H9 (cell line): ENCODE data around the gene HOXC10. TPM values are rescaled to one million over a fixed set of nuclear protein-coding genes. Genes with fewer than 3 reads are reported as not detected.

Experiments used
- DNase-seq: peaks from one replicate; pipeline ENCODE4 v3.0.0-alpha.2; 2017
- H2AFZ ChIP-seq: one replicate; pipeline ENCODE4 v1.6.1; 2013; ENCODE audit warnings: mild to moderate bottlenecking, low read length, control low read depth, moderate library complexity
- H2AK5ac ChIP-seq: 2 replicates; pipeline ENCODE4 v1.6.1; 2013; ENCODE audit warnings: low read length, control low read depth, mixed read lengths; ENCODE audit not compliant: insufficient read length
- H2BK120ac ChIP-seq: one replicate; pipeline ENCODE4 v1.6.1; 2013; ENCODE audit warnings: low read depth, mild to moderate bottlenecking, low read length, control low read depth, inconsistent platforms; ENCODE audit not compliant: poor library complexity, severe bottlenecking
- H2BK12ac ChIP-seq: 2 replicates; pipeline ENCODE4 v1.6.1; 2013; ENCODE audit warnings: low read length, control low read depth, mixed read lengths, low read depth; ENCODE audit not compliant: insufficient read length
- H2BK15ac ChIP-seq: 2 replicates; pipeline ENCODE4 v1.6.1; 2013; ENCODE audit warnings: low read depth, low read length, control low read depth
- H2BK20ac ChIP-seq: one replicate; pipeline ENCODE4 v1.6.1; 2013; ENCODE audit warnings: low read depth, mild to moderate bottlenecking, low read length, control low read depth, inconsistent platforms; ENCODE audit not compliant: poor library complexity, severe bottlenecking
- H2BK5ac ChIP-seq: 2 replicates; pipeline ENCODE4 v1.6.1; 2013; ENCODE audit warnings: low read length, control low read depth, mixed read lengths; ENCODE audit not compliant: insufficient read length
- H3K14ac ChIP-seq: 2 replicates; pipeline ENCODE4 v1.6.1; 2013; ENCODE audit warnings: low read length, control low read depth; ENCODE audit not compliant: insufficient read depth
- H3K18ac ChIP-seq: 2 replicates; pipeline ENCODE4 v1.6.1; 2013; ENCODE audit warnings: low read depth, mild to moderate bottlenecking, mixed read lengths, low read length, control low read depth; ENCODE audit not compliant: insufficient read length
- H3K23ac ChIP-seq: 2 replicates; pipeline ENCODE4 v1.6.1; 2013; ENCODE audit warnings: low read length, control low read depth, mixed read lengths, low read depth; ENCODE audit not compliant: insufficient read length
- H3K23me2 ChIP-seq: 2 replicates; pipeline ENCODE4 v1.6.1; 2013; ENCODE audit warnings: low read depth, mild to moderate bottlenecking, mixed read lengths, low read length, control low read depth; ENCODE audit not compliant: insufficient read length, poor library complexity, severe bottlenecking
- H3K27ac ChIP-seq: 2 replicates; pipeline ENCODE4 v1.5.1; 2013; ENCODE audit warnings: low read length, control low read depth, mixed read lengths, low read depth; ENCODE audit not compliant: insufficient read length
- H3K27me3 ChIP-seq: 2 replicates; pipeline ENCODE4 v1.6.1; 2013; ENCODE audit warnings: low read length, control low read depth, inconsistent platforms; ENCODE audit not compliant: insufficient read depth
- H3K4ac ChIP-seq: 2 replicates; pipeline ENCODE4 v1.6.1; 2013; ENCODE audit warnings: low read depth, mild to moderate bottlenecking, control low read depth, inconsistent platforms, low read length, moderate library complexity
- H3K4me1 ChIP-seq: 2 replicates; pipeline ENCODE4 v1.6.1; 2013; ENCODE audit warnings: low read length, control low read depth, inconsistent platforms; ENCODE audit not compliant: insufficient read depth
- H3K4me2 ChIP-seq: 2 replicates; pipeline ENCODE4 v1.6.1; 2013; ENCODE audit warnings: low read length, control low read depth, mixed read lengths; ENCODE audit not compliant: insufficient read length, insufficient read depth
- H3K56ac ChIP-seq: 2 replicates; pipeline ENCODE4 v1.6.1; 2013; ENCODE audit warnings: low read depth, mild to moderate bottlenecking, mixed read lengths, low read length, control low read depth; ENCODE audit not compliant: insufficient read length
- H3K79me1 ChIP-seq: 2 replicates; pipeline ENCODE4 v1.6.1; 2013; ENCODE audit warnings: low read depth, mild to moderate bottlenecking, moderate library complexity, low read length, control low read depth, inconsistent platforms; ENCODE audit not compliant: insufficient read depth, poor library complexity, severe bottlenecking
- H3K79me2 ChIP-seq: 2 replicates; pipeline ENCODE4 v1.6.1; 2013; ENCODE audit warnings: low read length, control low read depth, inconsistent platforms; ENCODE audit not compliant: insufficient read depth
- H3K9ac ChIP-seq: 2 replicates; pipeline ENCODE4 v1.6.1; 2013; ENCODE audit warnings: low read length, control low read depth, mixed read lengths; ENCODE audit not compliant: insufficient read length; ENCODE audit errors: extremely low read depth
- H3K9me3 ChIP-seq: one replicate; pipeline ENCODE4 v1.6.1; 2013; ENCODE audit warnings: low read depth, low read length, inconsistent platforms; ENCODE audit not compliant: control insufficient read depth
- H3T11ph ChIP-seq: one replicate; pipeline ENCODE4 v1.6.1; 2013; ENCODE audit warnings: mild to moderate bottlenecking, low read length, control low read depth, inconsistent platforms
- H4K20me1 ChIP-seq: one replicate; pipeline ENCODE4 v1.6.1; 2013; ENCODE audit not compliant: control insufficient read depth, insufficient read length, insufficient read depth
- H4K5ac ChIP-seq: 2 replicates; pipeline ENCODE4 v1.6.1; 2013; ENCODE audit warnings: low read depth, mild to moderate bottlenecking, mixed read lengths, low read length, control low read depth; ENCODE audit not compliant: insufficient read length
- H4K8ac ChIP-seq: replicated peaks from 2 replicates; pipeline ENCODE4 v1.6.1; 2013; ENCODE audit warnings: low read length, control low read depth, mixed read lengths, low read depth; ENCODE audit not compliant: insufficient read length
- H4K91ac ChIP-seq: 2 replicates; pipeline ENCODE4 v1.6.1; 2013; ENCODE audit warnings: low read depth, mild to moderate bottlenecking, moderate library complexity, mixed read lengths, low read length, control low read depth; ENCODE audit not compliant: insufficient read length
- H3K27ac Mint-ChIP-seq, 3 experiments: 2 replicates in 2 of 3; 3 replicates in 1 of 3; pipeline ENCODE4 v1.8.0; 2020 to 2021; ENCODE audit warnings: mixed read lengths in 3 of 3, mild to moderate bottlenecking in 1 of 3, moderate library complexity in 1 of 3
- H3K27me3 Mint-ChIP-seq: 2 replicates; pipeline ENCODE4 v1.8.0; 2021; ENCODE audit warnings: low read depth, mild to moderate bottlenecking, moderate library complexity, mixed read lengths
- H3K36me3 Mint-ChIP-seq, 3 experiments: 2 replicates in 2 of 3; 3 replicates in 1 of 3; pipeline ENCODE4 v1.8.0; 2020 to 2021; ENCODE audit warnings: low read depth in 3 of 3, mixed read lengths in 3 of 3; ENCODE audit not compliant: insufficient read depth in 1 of 3
- H3K4me1 Mint-ChIP-seq, 2 experiments: 2 replicates each; pipeline ENCODE4 v1.8.0; 2020; ENCODE audit warnings: mixed read lengths in 2 of 2
- H3K4me3 Mint-ChIP-seq, 2 experiments: 2 replicates in 1 of 2; 3 replicates in 1 of 2; pipeline ENCODE4 v1.8.0; 2020 to 2021; ENCODE audit warnings: mild to moderate bottlenecking in 2 of 2, mixed read lengths in 2 of 2, moderate library complexity in 1 of 2
- H3K9me3 Mint-ChIP-seq, 2 experiments: 2 replicates in 1 of 2; 3 replicates in 1 of 2; pipeline ENCODE4 v1.8.0; 2020; ENCODE audit warnings: mild to moderate bottlenecking in 2 of 2, mixed read lengths in 2 of 2, moderate library complexity in 1 of 2
- CTCF ChIP-seq: fragments of 200-600 bp; sonication (generic); conservative IDR thresholded peaks from 3 replicates; pipeline ENCODE4 v1.8.0; 2021; ENCODE audit warnings: antibody characterized with exemption, mild to moderate bottlenecking
- WGBS: extraction: QIAGEN DNeasy Blood & Tissue Kit; methylation state at CpG from one replicate; pipeline ENCODE4 v1.1.7; 2013; ENCODE audit warnings: missing lambda C conversion rate, low lambda C conversion rate, mixed read lengths; ENCODE audit not compliant: insufficient read length; ENCODE audit errors: extremely low coverage; 5-methylcytosine and 5-hydroxymethylcytosine counted together
- total RNA-seq: library from RNA; stranded (reverse); gene quantifications from 2 replicates; pipeline ENCODE4 v1.2.1, GENCODE V29; 2021

The HOXC10 gene
- total RNA-seq, 1 experiment from 2014 or later, result not detected

DNA sequence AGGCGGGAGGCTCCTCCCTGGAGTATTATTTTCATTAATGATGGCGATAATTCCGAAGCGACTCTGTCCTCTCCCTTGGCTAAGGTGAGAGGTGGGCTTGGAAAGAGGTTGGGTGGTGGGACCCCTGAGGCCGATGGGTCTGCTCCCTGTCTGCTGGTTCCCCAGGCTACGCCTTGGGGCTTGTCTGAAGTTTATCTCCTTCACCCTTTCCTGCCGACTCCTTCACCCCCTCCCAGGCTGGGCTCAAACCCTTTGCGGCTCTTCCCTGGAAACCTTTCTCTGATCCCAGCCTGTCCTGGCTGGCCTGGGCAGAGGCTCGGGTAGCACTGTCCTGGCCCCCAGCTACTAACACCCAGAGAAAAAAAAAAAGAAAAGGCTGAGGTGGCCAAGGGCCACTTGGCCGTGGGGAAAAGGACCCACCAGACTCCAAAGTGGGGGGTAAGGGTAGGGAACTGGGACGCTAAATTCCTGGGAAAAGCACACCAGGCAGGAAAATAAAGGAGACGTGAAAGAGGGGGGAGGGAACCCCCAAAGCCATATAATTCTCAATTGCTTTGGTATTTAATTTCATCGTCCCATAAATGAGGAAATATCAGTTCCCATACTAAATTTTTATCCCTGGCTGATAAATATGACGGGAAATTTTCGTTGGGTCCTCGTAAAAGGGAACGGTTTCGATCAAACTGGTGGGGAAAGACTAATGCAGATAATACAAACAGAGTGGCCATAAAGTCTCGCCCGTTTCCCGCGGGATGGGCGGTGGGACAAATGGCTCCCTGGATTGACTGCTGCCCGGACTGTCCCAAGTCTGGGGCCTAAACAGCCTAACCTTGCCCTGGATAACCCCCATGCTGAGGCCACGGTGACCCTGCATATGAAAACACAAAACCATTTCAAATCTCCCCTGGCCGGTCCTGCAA lies 2.0 kb upstream of the HOXC10 start:
- H3K4ac ChIP-seq, result no peak overlapping the region
- no peak overlapping the region for H2BK120ac ChIP-seq
- H3K27me3 ChIP-seq, result peaks cover 94% of the 10 kb centered on the region
- no peaks in the 10 kb centered on the region; a peak in 2 of 7 replicates for H3K36me3 Mint-ChIP-seq
- no peaks in the 10 kb centered on the region for H3K9me3 ChIP-seq
- peaks cover 100% of the 10 kb centered on the region for H3K27me3 Mint-ChIP-seq
- H4K8ac ChIP-seq, result no peak overlapping the region
- WGBS, result no CpG with 5 or more reads among the region's 26 CpGs
- H3K9me3 Mint-ChIP-seq, result peaks cover 9 to 14% of the 10 kb centered on the region in 2 experiments; a peak in 4 of 5 replicates
- no peak for DNase-seq
- no peak overlapping the region for H3K56ac ChIP-seq
- H3K23ac ChIP-seq, result no peak overlapping the region
- H3K9ac ChIP-seq, result no peak overlapping the region
- TF ChIP-seq CTCF, result no peak
- no peak overlapping the region for H4K5ac ChIP-seq
- H3K4me2 ChIP-seq, result no peak overlapping the region
- no peak overlapping the region for H3K18ac ChIP-seq
- no peak overlapping the region for H2AK5ac ChIP-seq
- no peak overlapping the region for H2BK12ac ChIP-seq
- no peak overlapping the region for H2AFZ ChIP-seq
- no peak overlapping the region for H3K14ac ChIP-seq
- H3K27ac Mint-ChIP-seq, result no peak overlapping the region; a peak in 2 of 7 replicates
- no peak overlapping the region for H3K4me3 Mint-ChIP-seq
- H3K79me1 ChIP-seq, result no peaks in the 10 kb centered on the region
- H4K91ac ChIP-seq, result no peak overlapping the region
- no peak overlapping the region for H2BK5ac ChIP-seq
- H3K4me1 ChIP-seq, result no peaks in the 10 kb centered on the region
- no peaks in the 10 kb centered on the region for H4K20me1 ChIP-seq
- no peaks in the 10 kb centered on the region for H3K23me2 ChIP-seq
- H3K27ac ChIP-seq, result no peak overlapping the region
- no peak overlapping the region for H2BK15ac ChIP-seq
- peaks cover 3 to 12% of the 10 kb centered on the region in 2 experiments; a peak in 2 of 4 replicates for H3K4me1 Mint-ChIP-seq
- no peak overlapping the region for H3T11ph ChIP-seq
- no peak overlapping the region for H2BK20ac ChIP-seq
- H3K79me2 ChIP-seq, result no peaks in the 10 kb centered on the region
